GM12878 (cell line): ENCODE data around the gene YAP1. TPM values are rescaled to one million over a fixed set of nuclear protein-coding genes. Genes with fewer than 3 reads are reported as not detected.

Experiments used
- ATAC-seq: fragments of 200-7000 bp; cut with Tn5 transposase; 3 replicates; pipeline ENCODE4 v1.9.1; 2020; ENCODE audit warnings: mild to moderate bottlenecking, moderate library complexity
- BruUV-seq: library from RNA; stranded (reverse); fragments of 400-500 nt; replicated peaks from 2 replicates; lab custom pipeline; 2021; lab: Mats Ljungman, UMichigan
- CTCF ChIA-PET: fragments of 300-600 bp; sonication (Branson Sonifier 250); formaldehyde crosslinking; extraction: SDS; loops from one replicate; lab custom pipeline; 2021; ENCODE audit warnings: inconsistent platforms; lab: Yijun Ruan, JAX
- POLR2A ChIA-PET: fragments of 350-600 bp; formaldehyde crosslinking; extraction: SDS; loops from one replicate; lab custom pipeline; 2021; ENCODE audit warnings: inconsistent platforms; lab: Charles Lee
- RAD21 ChIA-PET: fragments of 300-600 bp; sonication (Branson Sonifier 250); formaldehyde crosslinking; loops from one replicate; lab custom pipeline; 2023; ENCODE audit warnings: antibody characterized with exemption; ENCODE audit not compliant: unreplicated experiment; lab: Charles Lee
- SMC1A ChIA-PET: fragments of 300-600 bp; sonication (Branson Sonifier 250); formaldehyde crosslinking; loops from one replicate; lab custom pipeline; 2023; ENCODE audit not compliant: unreplicated experiment, uncharacterized antibody; lab: Charles Lee
- DNase-seq: peaks from one replicate; pipeline ENCODE4 v3.0.0-alpha.2; 2011; ENCODE audit warnings: low read depth, low spot score
- FAIRE-seq: peaks from 3 replicates; lab custom pipeline; 2011; peaks lifted over from hg19 to GRCh38; lab: Jason Lieb, UNC
- H2AFZ ChIP-seq: 2 replicates; pipeline ENCODE4 v1.6.0; 2011; ENCODE audit warnings: low read depth, low read length, control low read depth; ENCODE audit not compliant: control insufficient read depth
- H3K27ac ChIP-seq: 2 replicates; pipeline ENCODE4 v1.5.1; 2011; ENCODE audit warnings: control low read depth; ENCODE audit not compliant: control insufficient read depth, insufficient read depth
- H3K27me3 ChIP-seq, 2 experiments: replicated peaks in 1 of 2; 2 replicates each; pipeline versions ENCODE4 v1.6.0 to v1.6.1; 2011; ENCODE audit warnings: low read length in 1 of 2; ENCODE audit not compliant: control insufficient read depth in 2 of 2, insufficient read depth in 2 of 2
- H3K36me3 ChIP-seq, 2 experiments: 2 replicates each; pipeline ENCODE4 v1.5.1; 2011; ENCODE audit warnings: low read length in 1 of 2; ENCODE audit not compliant: control insufficient read depth in 2 of 2, insufficient read depth in 2 of 2
- H3K4me1 ChIP-seq: 2 replicates; pipeline ENCODE4 v1.6.1; 2011; ENCODE audit warnings: mild to moderate bottlenecking, low read length, moderate library complexity, mixed read lengths; ENCODE audit not compliant: control insufficient read depth, insufficient read depth
- H3K4me2 ChIP-seq: 2 replicates; pipeline ENCODE4 v1.6.0; 2011; ENCODE audit warnings: control low read depth; ENCODE audit not compliant: control insufficient read depth, insufficient read depth
- H3K4me3 ChIP-seq: fragments of 200-600 bp; sonication (generic); 2 replicates; pipeline ENCODE4 v1.5.1; 2016
- H3K79me2 ChIP-seq: 2 replicates; pipeline ENCODE4 v1.6.0; 2011; ENCODE audit warnings: low read length; ENCODE audit not compliant: control insufficient read depth, insufficient read depth
- H3K9ac ChIP-seq: 2 replicates; pipeline ENCODE4 v1.8.0; 2011; ENCODE audit warnings: low read length, control low read depth, mixed read lengths; ENCODE audit not compliant: control insufficient read depth, insufficient read depth
- H3K9me3 ChIP-seq: replicated peaks from 3 replicates; pipeline ENCODE4 v1.5.1; 2011; ENCODE audit warnings: mild to moderate bottlenecking, low read length; ENCODE audit not compliant: control insufficient read depth, insufficient read depth
- H4K20me1 ChIP-seq: 2 replicates; pipeline ENCODE4 v1.6.0; 2011; ENCODE audit not compliant: control insufficient read depth, insufficient read depth
- CHD4 ChIP-seq: fragments of 200-600 bp; sonication (generic); IDR thresholded peaks from 2 replicates; pipeline ENCODE4 v1.6.1; 2016; ENCODE audit warnings: mild to moderate bottlenecking
- MEF2A ChIP-seq: IDR thresholded peaks from 2 replicates; pipeline ENCODE4 v1.6.1; 2011; ENCODE audit warnings: low read depth, mild to moderate bottlenecking, low read length, moderate library complexity; ENCODE audit not compliant: insufficient read depth
- NFYB ChIP-seq: IDR thresholded peaks from 2 replicates; pipeline ENCODE4 v1.6.1; 2011; ENCODE audit warnings: low read depth, mild to moderate bottlenecking, low read length, improper control_type of control experiment, moderate library complexity; ENCODE audit not compliant: insufficient read depth
- POLR2AphosphoS2 ChIP-seq: IDR thresholded peaks from 2 replicates; pipeline ENCODE4 v1.6.1; 2011; ENCODE audit warnings: low read depth, mild to moderate bottlenecking, low read length, improper control_type of control experiment, moderate library complexity
- SPI1 ChIP-seq: IDR thresholded peaks from 2 replicates; pipeline ENCODE4 v1.6.1; 2011; ENCODE audit warnings: low read depth, mild to moderate bottlenecking, low read length, moderate library complexity, borderline replicate concordance; ENCODE audit not compliant: insufficient read depth
- TAF1 ChIP-seq: IDR thresholded peaks from 2 replicates; pipeline ENCODE4 v1.6.1; 2011; ENCODE audit warnings: mild to moderate bottlenecking, low read depth, low read length, borderline replicate concordance
- WGBS: methylation state at CpG from one replicate; pipeline ENCODE4 v1.1.6; 2016; ENCODE audit warnings: low lambda C conversion rate; ENCODE audit not compliant: insufficient replicate concordance, insufficient coverage; ENCODE audit errors: missing lambda C conversion rate; 5-methylcytosine and 5-hydroxymethylcytosine counted together
- in situ Hi-C: fragments of 300-500 bp; cut with MboI; formaldehyde crosslinking; loops from 9 replicates; pipeline ENCODE4 v1.14.3; 2018; ENCODE audit warnings: mixed read lengths
- intact Hi-C: fragments of 100-400 bp; cut with micrococcal nuclease; formaldehyde crosslinking; loops from one replicate; pipeline ENCODE4 v1.14.2; 2022; ENCODE audit not compliant: unreplicated experiment
- polyA plus RNA-seq, 11 experiments: library from polyadenylated mRNA; depleted of rRNA in 4 of 11; unstranded in 6 of 11; stranded (reverse) in 5 of 11; fragments of >200 nt; fragmentation: Nextera tagmentation in 4 of 11; fragmentation: Illumina TruSeq in 1 of 11; extraction: Ambion mirVana in 4 of 11; extraction: Trizol in 1 of 11; gene quantifications; 1 replicate in 1 of 11; 2 replicates in 10 of 11; pipeline versions ENCODE4 v1.2.1 to v1.2.3, GENCODE V29; 2011 to 2016; ENCODE audit warnings: inconsistent platforms in 2 of 11, missing spikeins in 2 of 11, low read depth in 1 of 11
- total RNA-seq, 4 experiments: library from RNA; depleted of rRNA in 3 of 4; stranded (reverse); fragments of >200 nt in 3 of 4; fragmentation: Illumina TruSeq in 1 of 4; extraction: Trizol in 1 of 4; gene quantifications; 2 replicates each; pipeline versions ENCODE4 v1.2.1 to v1.2.3, GENCODE V29; 2013 to 2021
- TF ChIP-seq, protein P1 (sequence below): fragments of 450-650 bp; IDR thresholded peaks from 2 replicates; pipeline ENCODE4 v1.6.1; 2018; ENCODE audit warnings: mild to moderate bottlenecking, low read depth, moderate library complexity; ENCODE audit not compliant: partially characterized antibody
- TF ChIP-seq, protein P2 (sequence below): fragments of 450-650 bp; IDR thresholded peaks from 2 replicates; pipeline ENCODE4 v1.6.1; 2018; ENCODE audit warnings: borderline replicate concordance, mild to moderate bottlenecking; ENCODE audit not compliant: partially characterized antibody
- TF ChIP-seq, protein P3 (sequence below): IDR thresholded peaks from 2 replicates; pipeline ENCODE4 v1.6.1; 2011; ENCODE audit warnings: low read depth, mild to moderate bottlenecking, low read length, moderate library complexity, borderline replicate concordance; ENCODE audit errors: extremely low read depth

YAP1 gene
- total and polyA plus RNA-seq, 10 of the 15 experiments (the other 5 are each of a cell fraction or from before 2014, with no cell fraction given): 0.03 to 0.33 (median 0.10) TPM; not detected in 6

DNA sequence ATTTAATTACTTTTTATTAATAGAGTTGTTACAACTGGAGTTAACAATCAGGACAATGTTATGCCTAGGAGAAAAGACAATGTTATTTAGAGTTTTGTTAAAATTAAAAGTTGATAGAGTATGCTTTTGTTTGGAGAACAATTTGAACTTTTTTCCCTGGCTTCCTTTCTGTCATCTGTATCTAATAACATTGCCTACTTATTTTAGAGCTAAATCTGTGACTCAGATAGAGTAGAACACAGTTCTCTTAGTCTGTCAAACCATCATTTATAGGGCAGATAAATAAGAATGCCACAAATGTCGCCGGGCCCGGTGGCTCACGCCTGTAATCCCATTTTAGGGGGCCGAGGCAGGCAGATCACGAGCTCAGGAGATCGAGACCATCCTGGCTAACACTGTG is 28.9 kb upstream of the YAP1 start (continued):
- no peak for TF ChIP-seq MEF2A

DNA sequence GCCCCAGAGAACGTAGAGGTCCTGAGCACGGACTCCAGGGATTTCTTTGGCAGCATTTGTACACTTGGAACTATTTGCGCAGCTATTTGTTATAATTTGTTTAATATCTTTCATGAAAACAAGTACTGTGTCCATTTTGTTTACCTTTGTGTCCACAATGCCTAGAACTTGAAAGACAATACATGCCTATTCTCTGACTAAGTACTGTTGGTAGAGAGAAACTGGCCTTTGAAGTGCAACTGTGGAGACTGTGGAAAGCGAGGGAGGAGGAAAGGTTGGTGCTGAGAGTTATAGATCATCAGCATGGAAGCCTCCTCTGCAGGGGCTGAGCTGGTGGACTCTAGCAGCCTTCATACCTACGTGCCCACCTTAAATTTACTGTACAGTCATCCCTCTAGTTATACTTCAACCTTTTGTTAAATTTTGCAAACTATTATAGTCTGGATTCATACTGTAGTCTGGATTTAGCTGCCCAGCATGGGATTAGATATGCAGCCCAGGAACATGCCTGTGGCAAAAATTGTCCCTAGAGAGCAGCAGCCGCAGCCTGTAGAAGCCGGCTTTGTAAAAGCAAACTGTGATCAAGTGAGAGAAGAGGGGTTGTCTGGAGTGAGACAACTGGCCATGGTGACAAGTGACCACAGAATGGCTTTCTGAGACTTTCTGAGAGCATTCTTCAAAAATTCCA is 24.2 kb upstream of the YAP1 start:
- Histone ChIP-seq H3K4me3 (no peak overlapping the region), H3K79me2 (no peaks in the 10 kb centered on the region), H3K27me3 (no peaks in the 10 kb centered on the region), H3K9ac (no peak overlapping the region), H2AFZ (no peak overlapping the region), H3K9me3 (no peaks in the 10 kb centered on the region), H4K20me1 (no peaks in the 10 kb centered on the region), H3K36me3 (no peaks in the 10 kb centered on the region), H3K27ac (no peak overlapping the region), H3K4me1 (no peaks in the 10 kb centered on the region), H3K4me2 (no peak overlapping the region)
- intact Hi-C loops: no loop called here
- DNase-seq (no peak), FAIRE-seq (no peak), ATAC-seq (no peak)
- 59% methylated on average over 7 of the region's 7 CpGs for WGBS
- in situ Hi-C loops: no loop called here
- no TSS peak for BruUV-seq
- POLR2A ChIA-PET: no interaction called here
- TF ChIP-seq, protein P1, sequence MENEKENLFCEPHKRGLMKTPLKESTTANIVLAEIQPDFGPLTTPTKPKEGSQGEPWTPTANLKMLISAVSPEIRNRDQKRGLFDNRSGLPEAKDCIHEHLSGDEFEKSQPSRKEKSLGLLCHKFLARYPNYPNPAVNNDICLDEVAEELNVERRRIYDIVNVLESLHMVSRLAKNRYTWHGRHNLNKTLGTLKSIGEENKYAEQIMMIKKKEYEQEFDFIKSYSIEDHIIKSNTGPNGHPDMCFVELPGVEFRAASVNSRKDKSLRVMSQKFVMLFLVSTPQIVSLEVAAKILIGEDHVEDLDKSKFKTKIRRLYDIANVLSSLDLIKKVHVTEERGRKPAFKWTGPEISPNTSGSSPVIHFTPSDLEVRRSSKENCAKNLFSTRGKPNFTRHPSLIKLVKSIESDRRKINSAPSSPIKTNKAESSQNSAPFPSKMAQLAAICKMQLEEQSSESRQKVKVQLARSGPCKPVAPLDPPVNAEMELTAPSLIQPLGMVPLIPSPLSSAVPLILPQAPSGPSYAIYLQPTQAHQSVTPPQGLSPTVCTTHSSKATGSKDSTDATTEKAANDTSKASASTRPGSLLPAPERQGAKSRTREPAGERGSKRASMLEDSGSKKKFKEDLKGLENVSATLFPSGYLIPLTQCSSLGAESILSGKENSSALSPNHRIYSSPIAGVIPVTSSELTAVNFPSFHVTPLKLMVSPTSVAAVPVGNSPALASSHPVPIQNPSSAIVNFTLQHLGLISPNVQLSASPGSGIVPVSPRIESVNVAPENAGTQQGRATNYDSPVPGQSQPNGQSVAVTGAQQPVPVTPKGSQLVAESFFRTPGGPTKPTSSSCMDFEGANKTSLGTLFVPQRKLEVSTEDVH: no peak
- TF ChIP-seq CHD4 (no peak), POLR2AphosphoS2 (no peak), NFYB (no peak), SPI1 (no peak), TAF1 (no peak)
- TF ChIP-seq, protein P2, sequence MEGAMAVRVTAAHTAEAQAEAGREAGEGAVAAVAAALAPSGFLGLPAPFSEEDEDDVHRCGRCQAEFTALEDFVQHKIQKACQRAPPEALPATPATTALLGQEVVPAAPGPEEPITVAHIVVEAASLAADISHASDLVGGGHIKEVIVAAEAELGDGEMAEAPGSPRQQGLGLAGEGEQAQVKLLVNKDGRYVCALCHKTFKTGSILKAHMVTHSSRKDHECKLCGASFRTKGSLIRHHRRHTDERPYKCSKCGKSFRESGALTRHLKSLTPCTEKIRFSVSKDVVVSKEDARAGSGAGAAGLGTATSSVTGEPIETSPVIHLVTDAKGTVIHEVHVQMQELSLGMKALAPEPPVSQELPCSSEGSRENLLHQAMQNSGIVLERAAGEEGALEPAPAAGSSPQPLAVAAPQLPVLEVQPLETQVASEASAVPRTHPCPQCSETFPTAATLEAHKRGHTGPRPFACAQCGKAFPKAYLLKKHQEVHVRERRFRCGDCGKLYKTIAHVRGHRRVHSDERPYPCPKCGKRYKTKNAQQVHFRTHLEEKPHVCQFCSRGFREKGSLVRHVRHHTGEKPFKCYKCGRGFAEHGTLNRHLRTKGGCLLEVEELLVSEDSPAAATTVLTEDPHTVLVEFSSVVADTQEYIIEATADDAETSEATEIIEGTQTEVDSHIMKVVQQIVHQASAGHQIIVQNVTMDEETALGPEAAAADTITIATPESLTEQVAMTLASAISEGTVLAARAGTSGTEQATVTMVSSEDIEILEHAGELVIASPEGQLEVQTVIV: no peak
- TF ChIP-seq, protein P3, sequence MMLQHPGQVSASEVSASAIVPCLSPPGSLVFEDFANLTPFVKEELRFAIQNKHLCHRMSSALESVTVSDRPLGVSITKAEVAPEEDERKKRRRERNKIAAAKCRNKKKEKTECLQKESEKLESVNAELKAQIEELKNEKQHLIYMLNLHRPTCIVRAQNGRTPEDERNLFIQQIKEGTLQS: no peak
- CTCF ChIA-PET: no interaction called here
- RAD21 ChIA-PET: no interaction called here
- SMC1A ChIA-PET: no interaction called here
